ENCODE results near the gene ZNF624. TPM values are rescaled to one million over a fixed set of nuclear protein-coding genes. Genes with fewer than 3 reads are reported as not detected.

ZNF624 gene
- polyA plus RNA-seq, 4 donors, result 0.45 to 4.9 (median 0.70) TPM

GRCh38 chr17:16585796-16586195 is 67.9 kb downstream of the ZNF624 start:
- no peak overlapping the region for H3K4me3 ChIP-seq (ENCODE audit: low read depth in 1 of 3, low read length in 3 of 3)
- no peaks in the 10 kb centered on the region for H3K36me3 ChIP-seq (ENCODE audit: control insufficient read depth in 3 of 3, insufficient read depth in 2 of 3, low read depth in 1 of 3, low read length in 3 of 3)
- peaks cover 0 to 3% (median 0%) of the 10 kb centered on the region in 3 donors for H3K4me1 ChIP-seq (ENCODE audit: control insufficient read depth in 3 of 3, insufficient read depth in 2 of 3, low read depth in 1 of 3, low read length in 2 of 3)
- FAIRE-seq (no peak), DNase-seq (no peak)
- no peak overlapping the region for H3K27ac ChIP-seq (ENCODE audit: low read depth in 1 of 3, low read length in 2 of 3)
- 46 to 50% (median 49%) methylated on average over 4 of the region's 4 CpGs for WGBS, 3 donors
- no peaks in the 10 kb centered on the region for H3K9me3 ChIP-seq (ENCODE audit: control insufficient read depth in 2 of 2, insufficient read depth in 1 of 2, low read depth in 1 of 2, low read length in 1 of 2)
- peaks cover 0 to 26% (median 3%) of the 10 kb centered on the region in 3 donors for H3K27me3 ChIP-seq (ENCODE audit: control insufficient read depth in 3 of 3, insufficient read depth in 3 of 3, low read length in 3 of 3)

GRCh38 chr17:16584273-16584995 is 69.2 kb downstream of the ZNF624 start:
- no peaks in the 10 kb centered on the region for H3K9me3 ChIP-seq (ENCODE audit: control insufficient read depth in 2 of 2, insufficient read depth in 1 of 2, low read depth in 1 of 2, low read length in 1 of 2)
- peak overlapping the region in 2 of 3 donors; percentile 31 to 44 for H3K4me3 ChIP-seq (ENCODE audit: low read depth in 1 of 3, low read length in 3 of 3)
- WGBS, 3 donors, result 12 to 16% (median 13%) methylated on average over 39 of the region's 39 CpGs
- DNase-seq, result peak; percentile 87 to 95
- H3K27me3 ChIP-seq (ENCODE audit: control insufficient read depth in 3 of 3, insufficient read depth in 3 of 3, low read length in 3 of 3), result peaks cover 0 to 26% (median 3%) of the 10 kb centered on the region in 3 donors
- no peak for FAIRE-seq
- peak overlapping the region in 1 of 3 donors; percentile 1 for H3K27ac ChIP-seq (ENCODE audit: low read depth in 1 of 3, low read length in 2 of 3)
- no peaks in the 10 kb centered on the region for H3K36me3 ChIP-seq (ENCODE audit: control insufficient read depth in 3 of 3, insufficient read depth in 2 of 3, low read depth in 1 of 3, low read length in 3 of 3)
- H3K4me1 ChIP-seq (ENCODE audit: control insufficient read depth in 3 of 3, insufficient read depth in 2 of 3, low read depth in 1 of 3, low read length in 2 of 3), result peaks cover 0 to 3% (median 0%) of the 10 kb centered on the region in 3 donors

GRCh38 chr17:16583781-16584180 is 69.9 kb downstream of the ZNF624 start:
- no peak overlapping the region for H3K4me3 ChIP-seq (ENCODE audit: low read depth in 1 of 3, low read length in 3 of 3)

GRCh38 chr17:16573466-16573865 is 80.2 kb downstream of the ZNF624 start:
- Histone ChIP-seq H3K4me3 (ENCODE audit: low read depth in 1 of 3, low read length in 3 of 3) (no peak overlapping the region), H3K9me3 (ENCODE audit: control insufficient read depth in 2 of 2, insufficient read depth in 1 of 2, low read depth in 1 of 2, low read length in 1 of 2) (no peaks in the 10 kb centered on the region), H3K27me3 (ENCODE audit: control insufficient read depth in 3 of 3, insufficient read depth in 3 of 3, low read length in 3 of 3) (peaks cover 0 to 3% (median 2%) of the 10 kb centered on the region in 3 donors), H3K4me1 (ENCODE audit: control insufficient read depth in 3 of 3, insufficient read depth in 2 of 3, low read depth in 1 of 3, low read length in 2 of 3) (no peaks in the 10 kb centered on the region), H3K36me3 (ENCODE audit: control insufficient read depth in 3 of 3, insufficient read depth in 2 of 3, low read depth in 1 of 3, low read length in 3 of 3) (no peaks in the 10 kb centered on the region), H3K27ac (ENCODE audit: low read depth in 1 of 3, low read length in 2 of 3) (no peak overlapping the region)
- no peak for FAIRE-seq
- 66 to 80% (median 70%) methylated on average over 2 of the region's 2 CpGs for WGBS, 3 donors
- DNase-seq, result no peak

More at GRCh38 chr17:16583781-16584180, 69.9 kb downstream of the ZNF624 start:
- Histone ChIP-seq H3K27ac (ENCODE audit: low read depth in 1 of 3, low read length in 2 of 3) (no peak overlapping the region), H3K27me3 (ENCODE audit: control insufficient read depth in 3 of 3, insufficient read depth in 3 of 3, low read length in 3 of 3) (peaks cover 0 to 25% (median 3%) of the 10 kb centered on the region in 3 donors), H3K9me3 (ENCODE audit: control insufficient read depth in 2 of 2, insufficient read depth in 1 of 2, low read depth in 1 of 2, low read length in 1 of 2) (no peaks in the 10 kb centered on the region), H3K4me1 (ENCODE audit: control insufficient read depth in 3 of 3, insufficient read depth in 2 of 3, low read depth in 1 of 3, low read length in 2 of 3) (peaks cover 0 to 3% (median 0%) of the 10 kb centered on the region in 3 donors), H3K36me3 (ENCODE audit: control insufficient read depth in 3 of 3, insufficient read depth in 2 of 3, low read depth in 1 of 3, low read length in 3 of 3) (no peaks in the 10 kb centered on the region)
- DNase-seq (no peak), FAIRE-seq (no peak)
- 40 to 57% (median 47%) methylated on average over 7 of the region's 7 CpGs for WGBS, 3 donors

Other genes starting within 250 kb of the ZNF624 start
- gene TRPV2, start 238.3 kb downstream of the ZNF624 start, polyA plus RNA-seq, result 1 to 10 TPM in 3 of 4 donors, under 1 TPM in 1; 0.45 to 9.3 (median 3.3) TPM
- 100 to 1,000 TPM in 1 of 4 donors, 10 to 100 TPM in 3; 30.5 to 130 (median 64.3) TPM for gene LRRC75A, start 161.7 kb downstream of the ZNF624 start, polyA plus RNA-seq
- gene ZNF287, start 84.6 kb downstream of the ZNF624 start, polyA plus RNA-seq, result 1 to 10 TPM in 2 of 4 donors, under 1 TPM in 1, not detected in 1; 0.81 to 2.7 (median 2.2) TPM
- under 1 TPM in 2 of 4 donors, not detected in 2; 0.34 to 0.73 TPM for gene CCDC144A, start 36.4 kb upstream of the ZNF624 start, polyA plus RNA-seq

All from small intestine (tissue), 7 donors.